ENCODE results near the gene SOX8. TPM values are rescaled to one million over a fixed set of nuclear protein-coding genes. Genes with fewer than 3 reads are reported as not detected.

The SOX8 gene
- total RNA-seq, 1 experiment from 2014 or later = 0.47 TPM

DNA sequence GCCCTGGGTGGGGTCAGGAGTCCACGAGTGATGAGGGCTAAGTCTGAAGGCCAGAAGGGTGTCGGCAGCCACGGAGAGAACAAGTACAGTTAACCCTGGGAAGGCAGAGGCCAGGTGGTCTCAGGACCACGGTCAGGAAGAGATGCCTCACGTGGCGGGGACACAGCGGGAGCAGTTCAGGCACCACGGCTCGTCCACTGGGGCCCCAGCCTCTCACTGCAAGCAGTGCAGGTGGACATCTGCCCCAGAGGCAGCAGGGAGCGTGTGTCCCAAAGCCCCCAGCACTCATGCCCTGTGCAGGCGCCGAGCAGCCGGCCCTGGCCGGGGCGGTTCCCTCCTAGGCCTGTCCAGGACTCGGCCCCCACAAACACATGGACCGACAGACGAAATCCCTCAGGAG lies 15.5 kb upstream of the SOX8 start:
- Histone ChIP-seq H3K9me2 (replicated peaks; ENCODE audit: low read length) (no peaks in the 10 kb centered on the region), H2AFZ (ENCODE audit: low read length) (no peak overlapping the region), H3K79me2 (ENCODE audit: low read length) (peaks cover 35% of the 10 kb centered on the region), H3K9ac (ENCODE audit: low read length) (no peak overlapping the region), H3K27ac (ENCODE audit: low read length) (no peak overlapping the region), H3K4me2 (ENCODE audit: low read length) (no peak overlapping the region), H3K9me3 (ENCODE audit: low read length) (no peaks in the 10 kb centered on the region), H3K4me3 (ENCODE audit: low read length) (no peak overlapping the region), H4K20me1 (ENCODE audit: low read length) (no peaks in the 10 kb centered on the region), H3K27me3 (ENCODE audit: low read length) (no peaks in the 10 kb centered on the region), H3K4me1 (ENCODE audit: insufficient read depth, low read length) (peaks cover 23% of the 10 kb centered on the region), H3F3A (ENCODE audit: low read length, unreplicated experiment) (peaks cover 4% of the 10 kb centered on the region), H3K36me3 (ENCODE audit: low read depth, low read length) (no peaks in the 10 kb centered on the region; the same call in none of the 2 replicates)
- TF ChIP-seq EZH2 (IDR thresholded peaks at IDR 0.05; ENCODE audit: low read length, unreplicated experiment) = no peak
- TF ChIP-seq, protein P1, sequence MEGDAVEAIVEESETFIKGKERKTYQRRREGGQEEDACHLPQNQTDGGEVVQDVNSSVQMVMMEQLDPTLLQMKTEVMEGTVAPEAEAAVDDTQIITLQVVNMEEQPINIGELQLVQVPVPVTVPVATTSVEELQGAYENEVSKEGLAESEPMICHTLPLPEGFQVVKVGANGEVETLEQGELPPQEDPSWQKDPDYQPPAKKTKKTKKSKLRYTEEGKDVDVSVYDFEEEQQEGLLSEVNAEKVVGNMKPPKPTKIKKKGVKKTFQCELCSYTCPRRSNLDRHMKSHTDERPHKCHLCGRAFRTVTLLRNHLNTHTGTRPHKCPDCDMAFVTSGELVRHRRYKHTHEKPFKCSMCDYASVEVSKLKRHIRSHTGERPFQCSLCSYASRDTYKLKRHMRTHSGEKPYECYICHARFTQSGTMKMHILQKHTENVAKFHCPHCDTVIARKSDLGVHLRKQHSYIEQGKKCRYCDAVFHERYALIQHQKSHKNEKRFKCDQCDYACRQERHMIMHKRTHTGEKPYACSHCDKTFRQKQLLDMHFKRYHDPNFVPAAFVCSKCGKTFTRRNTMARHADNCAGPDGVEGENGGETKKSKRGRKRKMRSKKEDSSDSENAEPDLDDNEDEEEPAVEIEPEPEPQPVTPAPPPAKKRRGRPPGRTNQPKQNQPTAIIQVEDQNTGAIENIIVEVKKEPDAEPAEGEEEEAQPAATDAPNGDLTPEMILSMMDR (conservative IDR thresholded peaks at IDR 0.05; ENCODE audit: low read depth, low read length) = no peak
- no peak for TF ChIP-seq EZH2phosphoT487 (IDR thresholded peaks at IDR 0.05; ENCODE audit: borderline replicate concordance, low read length)
- DNase-seq (no peak), ATAC-seq (no peak)
- POLR2A ChIA-PET (ENCODE audit: unreplicated experiment) = no interaction called here
- CTCF ChIA-PET = no interaction called here
- no TSS peak for BruUV-seq (replicated peaks)
- intact Hi-C loops (cut with micrococcal nuclease) = no loop called here

DNA sequence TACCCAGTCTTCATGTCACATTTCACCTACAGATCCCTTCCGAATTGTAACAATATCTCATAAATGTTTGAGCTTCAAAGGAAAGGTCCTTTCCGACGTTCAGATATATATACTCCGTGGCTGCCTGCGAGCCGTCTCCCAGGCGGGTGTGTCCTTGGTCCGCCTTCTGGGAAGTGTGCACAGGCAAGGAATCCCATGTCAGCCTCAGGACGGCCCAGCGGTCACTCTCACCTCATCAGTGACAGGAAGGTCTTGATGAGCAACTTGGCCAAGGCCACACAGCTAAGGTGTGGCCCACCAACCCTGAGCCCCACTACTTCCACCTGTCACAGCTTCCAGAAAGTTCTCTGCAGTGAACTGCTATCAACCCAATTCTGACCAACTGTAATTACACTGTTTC lies 15.1 kb upstream of the SOX8 start:
- Histone ChIP-seq H3K4me2 (ENCODE audit: low read length) (no peak overlapping the region), H2AFZ (ENCODE audit: low read length) (no peak overlapping the region), H3K4me3 (ENCODE audit: low read length) (no peak overlapping the region), H3K27me3 (ENCODE audit: low read length) (no peaks in the 10 kb centered on the region), H3K9me2 (replicated peaks; ENCODE audit: low read length) (no peaks in the 10 kb centered on the region), H4K20me1 (ENCODE audit: low read length) (no peaks in the 10 kb centered on the region), H3F3A (ENCODE audit: low read length, unreplicated experiment) (peaks cover 4% of the 10 kb centered on the region), H3K9me3 (ENCODE audit: low read length) (no peaks in the 10 kb centered on the region), H3K27ac (ENCODE audit: low read length) (no peak overlapping the region), H3K79me2 (ENCODE audit: low read length) (peaks cover 35% of the 10 kb centered on the region), H3K36me3 (ENCODE audit: low read depth, low read length) (no peaks in the 10 kb centered on the region; the same call in none of the 2 replicates), H3K4me1 (ENCODE audit: insufficient read depth, low read length) (peaks cover 23% of the 10 kb centered on the region), H3K9ac (ENCODE audit: low read length) (no peak overlapping the region)
- CTCF ChIA-PET = no interaction called here
- no peak for ATAC-seq
- no peak for TF ChIP-seq EZH2 (IDR thresholded peaks at IDR 0.05; ENCODE audit: low read length, unreplicated experiment)
- intact Hi-C loops (cut with micrococcal nuclease) = no loop called here
- DNase-seq = no peak
- no TSS peak for BruUV-seq (replicated peaks)
- POLR2A ChIA-PET (ENCODE audit: unreplicated experiment) = no interaction called here

DNA sequence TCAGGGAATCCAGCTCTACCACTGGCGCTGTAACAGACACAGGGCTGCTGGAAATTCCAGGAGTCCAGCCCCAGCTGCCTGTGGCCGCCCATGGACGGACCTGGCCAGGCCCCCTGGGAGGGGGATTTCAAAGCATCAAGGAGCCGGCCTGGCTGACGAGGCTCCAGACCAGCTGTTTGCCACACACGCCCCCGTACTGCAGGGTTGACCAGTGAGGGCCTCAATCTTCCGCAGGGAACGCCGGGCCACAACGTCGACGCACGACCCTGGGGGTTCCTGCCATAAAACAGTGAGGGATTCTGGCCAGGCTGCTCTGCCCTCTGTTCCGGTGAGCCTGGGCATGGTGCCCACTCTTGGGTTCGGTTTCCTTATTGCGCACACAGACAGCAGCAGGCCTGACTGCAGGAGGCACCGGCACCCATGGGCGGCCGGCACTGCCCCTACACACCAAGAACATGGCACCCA lies 14.5 kb upstream of the SOX8 start:
- intact Hi-C loops (cut with micrococcal nuclease) = no loop called here
- H3K9me2 ChIP-seq (replicated peaks; ENCODE audit: low read length) = no peaks in the 10 kb centered on the region
- POLR2A ChIA-PET (ENCODE audit: unreplicated experiment) = no interaction called here
- H3K27ac ChIP-seq (ENCODE audit: low read length) = no peak overlapping the region
- no peak overlapping the region for H3K4me3 ChIP-seq (ENCODE audit: low read length)
- H4K20me1 ChIP-seq (ENCODE audit: low read length) = no peaks in the 10 kb centered on the region
- DNase-seq (no peak), ATAC-seq (no peak)
- peaks cover 35% of the 10 kb centered on the region for H3K79me2 ChIP-seq (ENCODE audit: low read length)
- no peak overlapping the region for H3K9ac ChIP-seq (ENCODE audit: low read length)
- no peaks in the 10 kb centered on the region for H3K9me3 ChIP-seq (ENCODE audit: low read length)
- H3K4me1 ChIP-seq (ENCODE audit: insufficient read depth, low read length) = peaks cover 23% of the 10 kb centered on the region
- peaks cover 4% of the 10 kb centered on the region for H3F3A ChIP-seq (ENCODE audit: low read length, unreplicated experiment)
- no peak overlapping the region for H3K4me2 ChIP-seq (ENCODE audit: low read length)
- H3K36me3 ChIP-seq (ENCODE audit: low read depth, low read length) = no peaks in the 10 kb centered on the region; the same call in none of the 2 replicates
- CTCF ChIA-PET = no interaction called here
- no TSS peak for BruUV-seq (replicated peaks)
- H2AFZ ChIP-seq (ENCODE audit: low read length) = no peak overlapping the region
- TF ChIP-seq EZH2 (IDR thresholded peaks at IDR 0.05; ENCODE audit: low read length, unreplicated experiment) (no peak), EZH2phosphoT487 (IDR thresholded peaks at IDR 0.05; ENCODE audit: borderline replicate concordance, low read length) (no peak)
- TF ChIP-seq, protein P1 (conservative IDR thresholded peaks at IDR 0.05; ENCODE audit: low read depth, low read length) = no peak
- no peaks in the 10 kb centered on the region for H3K27me3 ChIP-seq (ENCODE audit: low read length)

All from PC-3 (cell line).